ENCODE measurements around the gene MICAL2. TPM values are rescaled to one million over a fixed set of nuclear protein-coding genes. Genes with fewer than 3 reads are reported as not detected.
A peak's percentile ranks its signal among the peaks of the same experiment; 100 is the strongest.

Gene MICAL2
- total and polyA plus RNA-seq, 2 of the 13 experiments (the other 11 are each of a cell fraction or from before 2014, with no cell fraction given) = 0.78 to 1.1 TPM

DNA sequence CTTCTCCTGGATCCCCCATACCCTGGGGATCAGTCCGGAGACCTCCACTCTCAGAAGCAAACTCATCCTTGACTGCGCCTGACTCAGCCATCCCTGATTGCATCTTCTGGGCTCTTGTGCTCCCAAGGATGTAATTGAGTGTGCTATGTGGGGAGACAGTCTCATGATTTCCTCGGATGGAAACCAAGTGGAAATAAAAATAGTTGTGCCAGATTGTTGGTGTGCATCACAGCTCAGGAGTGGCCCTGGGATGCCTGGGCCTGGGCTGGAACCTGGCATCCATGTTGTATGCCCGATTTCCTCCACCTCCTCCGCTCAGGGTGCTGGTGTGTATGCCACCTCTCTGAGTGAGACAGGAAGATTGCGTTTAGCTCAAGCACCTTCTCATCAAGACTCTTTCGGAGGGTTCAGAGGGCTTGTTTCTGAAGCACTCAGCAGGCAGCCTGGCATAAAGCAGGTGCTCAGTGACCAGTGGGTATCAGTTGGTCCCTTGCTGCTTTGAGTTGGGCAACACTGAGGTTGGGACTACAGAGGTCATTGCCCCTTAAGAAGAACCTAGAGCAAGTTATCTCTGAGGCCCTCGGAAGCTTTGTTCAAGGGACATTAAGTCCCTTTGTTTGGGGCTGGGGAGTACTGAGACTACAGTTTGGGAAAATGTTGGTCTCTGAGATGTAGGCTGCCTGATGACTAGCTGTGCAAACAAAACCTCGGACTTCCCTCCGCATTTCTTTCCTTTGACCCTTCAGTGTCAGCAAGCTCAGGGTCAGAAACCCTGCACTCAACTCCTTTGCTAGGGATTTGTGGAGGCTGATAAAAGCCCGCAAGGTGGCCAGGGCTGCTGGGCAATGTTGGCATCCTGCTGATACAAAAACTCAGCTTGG is 24.8 kb upstream of the MICAL2 start (continued):
- TF ChIP-seq ZNF446 (CRISPR knock-in tag; IDR thresholded peaks at IDR 0.05) = no peak
- TF ChIP-seq PLRG1 (conservative IDR thresholded peaks at IDR 0.05) = no peak
- TF ChIP-seq ZFP82 (CRISPR knock-in tag; IDR thresholded peaks at IDR 0.05; ENCODE audit: borderline replicate concordance) = no peak
- no peak for TF ChIP-seq ZNF460 (CRISPR knock-in tag; IDR thresholded peaks at IDR 0.05; ENCODE audit: borderline replicate concordance)
- no peak for TF ChIP-seq ELK4 (CRISPR knock-in tag; IDR thresholded peaks at IDR 0.05; ENCODE audit: borderline replicate concordance)
- TF ChIP-seq NFYC (CRISPR knock-in tag; IDR thresholded peaks at IDR 0.05) = no peak
- no peak for TF ChIP-seq HMG20A (CRISPR knock-in tag; IDR thresholded peaks at IDR 0.05; ENCODE audit: borderline replicate concordance)
- TF ChIP-seq REPIN1 (CRISPR knock-in tag; IDR thresholded peaks at IDR 0.05; ENCODE audit: borderline replicate concordance, low read depth) = no peak
- no peak for TF ChIP-seq SSRP1 (CRISPR knock-in tag; IDR thresholded peaks at IDR 0.05)
- TF ChIP-seq ZC3H13 (CRISPR knock-in tag; IDR thresholded peaks at IDR 0.05) = no peak
- no peak for TF ChIP-seq ZNF883 (CRISPR knock-in tag; IDR thresholded peaks at IDR 0.05; ENCODE audit: not compliant biosample characterization)
- TF ChIP-seq ZNF274 (CRISPR knock-in tag; IDR thresholded peaks at IDR 0.05) = no peak
- peak; percentile 44; the same call in 1 of the 2 replicates for TF ChIP-seq SOX5 (CRISPR knock-in tag; IDR thresholded peaks at IDR 0.05; ENCODE audit: borderline replicate concordance)
- no peak for TF ChIP-seq HNRNPLL (IDR thresholded peaks at IDR 0.05; ENCODE audit: low read depth, low read length, poor library complexity, severe bottlenecking)
- no peak for TF ChIP-seq PCBP2 (optimal IDR thresholded peaks at IDR 0.05; ENCODE audit: low read depth, low read length, poor library complexity, severe bottlenecking)
- TF ChIP-seq TRIM24 (CRISPR knock-in tag; IDR thresholded peaks at IDR 0.05) = no peak
- TF ChIP-seq BORCS8-MEF2B (CRISPR knock-in tag; IDR thresholded peaks at IDR 0.05) = no peak
- no peak for TF ChIP-seq YEATS4 (CRISPR knock-in tag; IDR thresholded peaks at IDR 0.05; ENCODE audit: borderline replicate concordance)
- TF ChIP-seq ZNF775 (CRISPR knock-in tag; IDR thresholded peaks at IDR 0.05; ENCODE audit: borderline replicate concordance) = no peak
- no peak for TF ChIP-seq CENPBD1 (CRISPR knock-in tag; IDR thresholded peaks at IDR 0.05; ENCODE audit: borderline replicate concordance, low read depth)
- no peak for TF ChIP-seq ZNF234 (CRISPR knock-in tag; conservative IDR thresholded peaks at IDR 0.05)
- TF ChIP-seq CHD4 (IDR thresholded peaks at IDR 0.05; ENCODE audit: borderline replicate concordance, low read length) = no peak
- no peak for TF ChIP-seq NFE2 (CRISPR knock-in tag; IDR thresholded peaks at IDR 0.05)
- no peak for TF ChIP-seq PPARG (CRISPR knock-in tag; conservative IDR thresholded peaks at IDR 0.05)
- no peak for TF ChIP-seq PAF1 (CRISPR knock-in tag; IDR thresholded peaks at IDR 0.05)
- TF ChIP-seq, protein P1, sequence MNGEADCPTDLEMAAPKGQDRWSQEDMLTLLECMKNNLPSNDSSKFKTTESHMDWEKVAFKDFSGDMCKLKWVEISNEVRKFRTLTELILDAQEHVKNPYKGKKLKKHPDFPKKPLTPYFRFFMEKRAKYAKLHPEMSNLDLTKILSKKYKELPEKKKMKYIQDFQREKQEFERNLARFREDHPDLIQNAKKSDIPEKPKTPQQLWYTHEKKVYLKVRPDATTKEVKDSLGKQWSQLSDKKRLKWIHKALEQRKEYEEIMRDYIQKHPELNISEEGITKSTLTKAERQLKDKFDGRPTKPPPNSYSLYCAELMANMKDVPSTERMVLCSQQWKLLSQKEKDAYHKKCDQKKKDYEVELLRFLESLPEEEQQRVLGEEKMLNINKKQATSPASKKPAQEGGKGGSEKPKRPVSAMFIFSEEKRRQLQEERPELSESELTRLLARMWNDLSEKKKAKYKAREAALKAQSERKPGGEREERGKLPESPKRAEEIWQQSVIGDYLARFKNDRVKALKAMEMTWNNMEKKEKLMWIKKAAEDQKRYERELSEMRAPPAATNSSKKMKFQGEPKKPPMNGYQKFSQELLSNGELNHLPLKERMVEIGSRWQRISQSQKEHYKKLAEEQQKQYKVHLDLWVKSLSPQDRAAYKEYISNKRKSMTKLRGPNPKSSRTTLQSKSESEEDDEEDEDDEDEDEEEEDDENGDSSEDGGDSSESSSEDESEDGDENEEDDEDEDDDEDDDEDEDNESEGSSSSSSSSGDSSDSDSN (CRISPR knock-in tag; IDR thresholded peaks at IDR 0.05) = 0 out of 2 replicates have a peak, but pooled peaks have one; percentile 23
